Heart left ventricle (tissue), 13 donors: ENCODE measurements around the gene EBF4.

Experiments used
- CTCF ChIP-seq, 12 donors: fragments of 200-600 bp; sonication (generic) in 4 of 12; IDR thresholded peaks; one replicate each; pipeline versions ENCODE4 v1.5.0 to v1.8.0; 2018 to 2022; ENCODE audit warnings: antibody characterized with exemption in 12 of 12, mild to moderate bottlenecking in 5 of 12
- POLR2A ChIP-seq, 2 donors: fragments of 450-650 bp; IDR thresholded peaks; one replicate each; pipeline ENCODE4 v1.6.1; 2017; ENCODE audit warnings: antibody characterized with exemption in 2 of 2, mild to moderate bottlenecking in 2 of 2, moderate library complexity in 2 of 2
- donor health status: ischemic (EF 13 %, LVEDD 7.1; RV severe dilation, severe dysfunction).
- donor health status: DM: no; HTN: yes; CAD: no.
- donor health status: DM: no; HTN: no; CAD: no.
- donor health status: ischemic (EF 25% LVEDD 6.9; RV normal size, moderate dysfunction).
- donor health status: ischemic (EF 25% LVEDD 5.7; RV mildly dilated, moderate dysfunction).
- donor health status: ischemic (EF 35%, LVEDD 5.7; RV mildly dilated, moderate dysfunction).
- donor health status: nonischemic (EF 11% LVEDD 7.7; RV severe dilation, severe dysfunction).
- donor health status: DM: yes; HTN: yes; CAD: no.
- donor health status: PGD.
- donor health status: ischemic (EF 29% LVEDD 5.4; RV normal size, mild dysfunction).
- donor health status: nonischemic (EF 23%, LVEDD 6.1; RV moderate dilation, normal function).

GRCh38 chr20:2706688-2707352 lies 14.2 kb downstream of the EBF4 start:
- no peak for TF ChIP-seq CTCF (IDR thresholded peaks at IDR 0.05)
- TF ChIP-seq POLR2A (IDR thresholded peaks at IDR 0.05): no peak
